ENCODE data around the gene C4orf36. TPM values are rescaled to one million over a fixed set of nuclear protein-coding genes. Genes with fewer than 3 reads are reported as not detected.

C4orf36 gene
- total and polyA plus RNA-seq, 4 experiments from 2014 or later: 0.70 TPM; not detected in 3

DNA sequence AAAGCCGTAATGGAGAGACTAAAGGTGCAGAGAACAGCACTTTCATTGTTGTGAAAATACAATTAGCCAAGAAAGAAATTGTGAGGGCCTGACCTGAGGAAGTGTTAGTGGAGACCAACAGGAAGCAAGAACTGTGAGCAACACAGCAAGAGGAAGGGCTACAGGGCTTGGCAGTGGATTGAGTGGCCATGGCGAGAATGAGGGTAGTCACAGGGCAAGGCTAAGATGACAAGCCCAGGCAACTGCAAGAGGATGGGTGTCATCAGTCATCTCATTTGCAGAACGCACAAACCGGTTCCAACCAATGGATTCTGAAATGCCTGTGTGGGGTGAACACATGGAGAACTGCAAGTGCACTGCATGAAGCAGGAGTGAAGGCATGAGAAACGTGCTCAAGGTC, 46.6 kb downstream of the C4orf36 start:
- H3K36me3 Mint-ChIP-seq: no peaks in the 10 kb centered on the region
- CTCF ChIA-PET (ENCODE audit: partially characterized antibody): interaction anchor here (1.0 kb wide), 1 partner anchor 185 kb away, joined by 3 read pairs; no protein-coding TSS in a partner anchor

GRCh38 chr4:86841309-86841708, 50.9 kb downstream of the C4orf36 start:
- Histone ChIP-seq H3K36me3 (ENCODE audit: insufficient read depth, low read length) (no peaks in the 10 kb centered on the region), H3K27me3 (ENCODE audit: insufficient read depth, low read length) (no peaks in the 10 kb centered on the region), H3K27ac (ENCODE audit: low read depth, low read length) (no peak overlapping the region), H3K9me3 (ENCODE audit: control insufficient read depth in 1 of 2, low read length in 2 of 2) (no peaks in the 10 kb centered on the region), H3K4me3 (ENCODE audit: low read length in 2 of 2) (no peak overlapping the region), H3K4me1 (ENCODE audit: insufficient read depth, low read length) (no peaks in the 10 kb centered on the region)
- H3K27ac Mint-ChIP-seq: no peak overlapping the region
- CTCF ChIA-PET (ENCODE audit: partially characterized antibody): interaction anchor here (1.1 kb wide), 1 partner anchor 14 kb away, joined by 3 read pairs; no protein-coding TSS in a partner anchor
- no peak overlapping the region for H3K4me3 Mint-ChIP-seq
- no peaks in the 10 kb centered on the region for H3K4me1 Mint-ChIP-seq
- peaks cover 5% of the 10 kb centered on the region in 2 donors for H3K27me3 Mint-ChIP-seq
- H3K36me3 Mint-ChIP-seq: no peaks in the 10 kb centered on the region
- H3K9me3 Mint-ChIP-seq: peaks cover 0 to 3% (median 0%) of the 10 kb centered on the region in 8 donors
- POLR2A ChIA-PET (ENCODE audit: partially characterized antibody): no interaction called here
- intact Hi-C loops (cut with micrococcal nuclease): no loop called here
- no peak for DNase-seq

More for the DNA sequence above, 46.6 kb downstream of the C4orf36 start:
- H3K27ac Mint-ChIP-seq: no peak overlapping the region
- no peak overlapping the region for H3K27ac ChIP-seq (ENCODE audit: low read depth, low read length)
- H3K9me3 Mint-ChIP-seq: peaks cover 0 to 2% (median 0%) of the 10 kb centered on the region in 8 donors
- no peaks in the 10 kb centered on the region for H3K36me3 ChIP-seq (ENCODE audit: insufficient read depth, low read length)
- intact Hi-C loops (cut with micrococcal nuclease): no loop called here
- DNase-seq: no peak
- POLR2A ChIA-PET (ENCODE audit: partially characterized antibody): no interaction called here
- peaks cover 0 to under 1% (median 0%) of the 10 kb centered on the region in 4 donors for H3K4me1 Mint-ChIP-seq
- no peak overlapping the region for H3K4me3 ChIP-seq (ENCODE audit: low read length in 2 of 2)
- no peaks in the 10 kb centered on the region for H3K4me1 ChIP-seq (ENCODE audit: insufficient read depth, low read length)
- no peak overlapping the region for H3K4me3 Mint-ChIP-seq
- H3K27me3 Mint-ChIP-seq: peaks cover 6 to 8% of the 10 kb centered on the region in 2 donors
- H3K9me3 ChIP-seq (ENCODE audit: control insufficient read depth in 1 of 2, low read length in 2 of 2): no peaks in the 10 kb centered on the region
- peaks cover 3% of the 10 kb centered on the region for H3K27me3 ChIP-seq (ENCODE audit: insufficient read depth, low read length)

- Histone ChIP-seq H3K9me3 (ENCODE audit: control insufficient read depth in 1 of 2, low read length in 2 of 2) (no peaks in the 10 kb centered on the region), H3K36me3 (ENCODE audit: insufficient read depth, low read length) (no peaks in the 10 kb centered on the region), H3K4me1 (ENCODE audit: insufficient read depth, low read length) (no peaks in the 10 kb centered on the region), H3K27ac (ENCODE audit: low read depth, low read length) (no peak overlapping the region), H3K27me3 (ENCODE audit: insufficient read depth, low read length) (no peaks in the 10 kb centered on the region), H3K4me3 (ENCODE audit: low read length in 2 of 2) (no peak overlapping the region)
- no peak for DNase-seq
- H3K36me3 Mint-ChIP-seq: no peaks in the 10 kb centered on the region
- peaks cover 5% of the 10 kb centered on the region in 2 donors for H3K27me3 Mint-ChIP-seq
- CTCF ChIA-PET (ENCODE audit: partially characterized antibody): no interaction called here
- POLR2A ChIA-PET (ENCODE audit: partially characterized antibody): no interaction called here
- intact Hi-C loops (cut with micrococcal nuclease): no loop called here
- no peak overlapping the region for H3K27ac Mint-ChIP-seq
- no peak overlapping the region for H3K4me3 Mint-ChIP-seq
- peaks cover 0 to 3% (median 0%) of the 10 kb centered on the region in 8 donors for H3K9me3 Mint-ChIP-seq
- H3K4me1 Mint-ChIP-seq: no peaks in the 10 kb centered on the region
These were observed 51.4 kb downstream of the C4orf36 start for GRCh38 chr4:86840858-86841257.

- Mint-ChIP-seq H3K36me3 (no peaks in the 10 kb centered on the region), H3K4me1 (peaks cover 0 to 2% (median under 1%) of the 10 kb centered on the region in 4 donors), H3K9me3 (peaks cover 0 to 3% (median 0%) of the 10 kb centered on the region in 8 donors), H3K27me3 (peaks cover 3 to 9% of the 10 kb centered on the region in 2 donors), H3K27ac (no peak overlapping the region), H3K4me3 (no peak overlapping the region)
- no peak overlapping the region for H3K27ac ChIP-seq (ENCODE audit: low read depth, low read length)
- no peak for DNase-seq
- intact Hi-C loops (cut with micrococcal nuclease): no loop called here
- H3K9me3 ChIP-seq (ENCODE audit: control insufficient read depth in 1 of 2, low read length in 2 of 2): no peaks in the 10 kb centered on the region
- CTCF ChIA-PET (ENCODE audit: partially characterized antibody): interaction anchor here (0.7 kb wide), 1 partner anchor 443 kb away, joined by 3 read pairs; no protein-coding TSS in a partner anchor
- no peaks in the 10 kb centered on the region for H3K4me1 ChIP-seq (ENCODE audit: insufficient read depth, low read length)
- H3K27me3 ChIP-seq (ENCODE audit: insufficient read depth, low read length): no peaks in the 10 kb centered on the region
- no peaks in the 10 kb centered on the region for H3K36me3 ChIP-seq (ENCODE audit: insufficient read depth, low read length)
- H3K4me3 ChIP-seq (ENCODE audit: low read length in 2 of 2): no peak overlapping the region
- POLR2A ChIA-PET (ENCODE audit: partially characterized antibody): no interaction called here
These were observed 54.3 kb downstream of the C4orf36 start for GRCh38 chr4:86837691-86838503.

- Histone ChIP-seq H3K9me3 (ENCODE audit: control insufficient read depth in 1 of 2, low read length in 2 of 2) (no peaks in the 10 kb centered on the region), H3K4me3 (ENCODE audit: low read length in 2 of 2) (no peak overlapping the region), H3K36me3 (ENCODE audit: insufficient read depth, low read length) (no peaks in the 10 kb centered on the region), H3K27me3 (ENCODE audit: insufficient read depth, low read length) (no peaks in the 10 kb centered on the region), H3K4me1 (ENCODE audit: insufficient read depth, low read length) (no peaks in the 10 kb centered on the region), H3K27ac (ENCODE audit: low read depth, low read length) (no peak overlapping the region)
- DNase-seq: no peak
- H3K27ac Mint-ChIP-seq: no peak overlapping the region
- POLR2A ChIA-PET (ENCODE audit: partially characterized antibody): no interaction called here
- CTCF ChIA-PET (ENCODE audit: partially characterized antibody): no interaction called here
- H3K9me3 Mint-ChIP-seq: peaks cover 0 to 3% (median 0%) of the 10 kb centered on the region in 8 donors
- no peaks in the 10 kb centered on the region for H3K36me3 Mint-ChIP-seq
- no peak overlapping the region for H3K4me3 Mint-ChIP-seq
- intact Hi-C loops (cut with micrococcal nuclease): no loop called here
- peaks cover 3 to 5% of the 10 kb centered on the region in 2 donors for H3K27me3 Mint-ChIP-seq
- peaks cover 0 to 2% (median under 1%) of the 10 kb centered on the region in 4 donors for H3K4me1 Mint-ChIP-seq
These were observed 56.5 kb downstream of the C4orf36 start for GRCh38 chr4:86835677-86836076.

GRCh38 chr4:86834901-86835300, 57.3 kb downstream of the C4orf36 start:
- H3K4me1 Mint-ChIP-seq: peaks cover 0 to 2% (median under 1%) of the 10 kb centered on the region in 4 donors

DNA sequence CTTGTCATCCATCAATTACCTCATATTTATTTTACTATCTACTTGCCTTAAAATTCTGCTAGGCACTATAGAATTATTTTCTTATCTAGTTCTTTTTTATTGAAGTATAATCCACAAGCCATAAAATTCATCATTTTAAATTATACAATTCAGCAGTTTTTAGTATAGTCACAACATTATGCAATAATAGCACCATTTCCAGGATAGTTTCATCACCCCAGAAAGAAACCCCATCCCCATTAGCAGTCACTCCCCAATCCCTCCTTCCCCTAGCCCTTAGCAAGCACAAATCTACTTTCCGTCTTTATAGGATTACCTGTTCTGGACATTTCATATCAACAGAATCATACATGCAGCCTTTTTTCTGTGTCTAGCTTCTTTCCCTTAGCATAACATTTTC, 58.6 kb downstream of the C4orf36 start:
- no peaks in the 10 kb centered on the region for H3K9me3 ChIP-seq (ENCODE audit: control insufficient read depth in 1 of 2, low read length in 2 of 2)
- H3K36me3 ChIP-seq (ENCODE audit: insufficient read depth, low read length): no peaks in the 10 kb centered on the region
- Mint-ChIP-seq H3K27me3 (peaks cover 2 to 3% of the 10 kb centered on the region in 2 donors), H3K4me3 (no peak overlapping the region), H3K36me3 (no peaks in the 10 kb centered on the region), H3K4me1 (peaks cover 0 to 2% (median under 1%) of the 10 kb centered on the region in 4 donors), H3K9me3 (peaks cover 0 to 3% (median 0%) of the 10 kb centered on the region in 8 donors), H3K27ac (no peak overlapping the region)
- CTCF ChIA-PET (ENCODE audit: partially characterized antibody): no interaction called here
- H3K27ac ChIP-seq (ENCODE audit: low read depth, low read length): no peak overlapping the region
- DNase-seq: no peak
- intact Hi-C loops (cut with micrococcal nuclease): no loop called here
- no peaks in the 10 kb centered on the region for H3K27me3 ChIP-seq (ENCODE audit: insufficient read depth, low read length)
- H3K4me3 ChIP-seq (ENCODE audit: low read length in 2 of 2): no peak overlapping the region
- POLR2A ChIA-PET (ENCODE audit: partially characterized antibody): no interaction called here
- no peaks in the 10 kb centered on the region for H3K4me1 ChIP-seq (ENCODE audit: insufficient read depth, low read length)

More at GRCh38 chr4:86834901-86835300, 57.3 kb downstream of the C4orf36 start:
- H3K27me3 Mint-ChIP-seq: peaks cover 3% of the 10 kb centered on the region in 2 donors
- H3K27ac ChIP-seq (ENCODE audit: low read depth, low read length): no peak overlapping the region
- H3K36me3 ChIP-seq (ENCODE audit: insufficient read depth, low read length): no peaks in the 10 kb centered on the region
- no peak for DNase-seq
- H3K27ac Mint-ChIP-seq: no peak overlapping the region
- POLR2A ChIA-PET (ENCODE audit: partially characterized antibody): no interaction called here
- no peak overlapping the region for H3K4me3 ChIP-seq (ENCODE audit: low read length in 2 of 2)
- no peaks in the 10 kb centered on the region for H3K9me3 ChIP-seq (ENCODE audit: control insufficient read depth in 1 of 2, low read length in 2 of 2)
- intact Hi-C loops (cut with micrococcal nuclease): no loop called here
- H3K27me3 ChIP-seq (ENCODE audit: insufficient read depth, low read length): no peaks in the 10 kb centered on the region
- CTCF ChIA-PET (ENCODE audit: partially characterized antibody): no interaction called here
- H3K4me1 ChIP-seq (ENCODE audit: insufficient read depth, low read length): no peaks in the 10 kb centered on the region
- no peaks in the 10 kb centered on the region for H3K36me3 Mint-ChIP-seq
- H3K9me3 Mint-ChIP-seq: peaks cover 0 to 3% (median 0%) of the 10 kb centered on the region in 8 donors
- no peak overlapping the region for H3K4me3 Mint-ChIP-seq

Data from CD4-positive, alpha-beta memory T cell (primary cell).